T-helper 17 cell (primary cell): ENCODE data around the gene SOST. TPM values are rescaled to one million over a fixed set of nuclear protein-coding genes. Genes with fewer than 3 reads are reported as not detected.

Experiments
- ATAC-seq: fragments of 150-1000 bp; cut with Tn5 transposase; 2 replicates; pipeline ENCODE4 v1.10.0; 2021; ENCODE audit warnings: mild to moderate bottlenecking, moderate library complexity
- DNase-seq, 3 donors: peaks; one replicate each; pipeline versions ENCODE4 v3.0.0 to v3.0.0-alpha.2; 2020 to 2021
- H3K9me3 ChIP-seq: one replicate; pipeline ENCODE4 v1.7.0; 2013; ENCODE audit warnings: low read length, mild to moderate bottlenecking; ENCODE audit not compliant: control insufficient read depth, poor library complexity, severe bottlenecking
- H3K27ac Mint-ChIP-seq: one replicate; pipeline ENCODE4 v1.8.0; 2022; ENCODE audit warnings: mild to moderate bottlenecking, moderate library complexity, mixed read lengths
- H3K27me3 Mint-ChIP-seq: one replicate; pipeline ENCODE4 v1.8.0; 2022; ENCODE audit warnings: mixed read lengths
- H3K36me3 Mint-ChIP-seq: one replicate; pipeline ENCODE4 v1.8.0; 2022; ENCODE audit warnings: low read depth, mixed read lengths
- H3K4me1 Mint-ChIP-seq: one replicate; pipeline ENCODE4 v1.8.0; 2022; ENCODE audit warnings: mild to moderate bottlenecking, mixed read lengths
- H3K4me3 Mint-ChIP-seq: one replicate; pipeline ENCODE4 v1.8.0; 2022; ENCODE audit warnings: mild to moderate bottlenecking, moderate library complexity, mixed read lengths
- total RNA-seq, 4 donors: library from RNA in 2 of 4; stranded (reverse) in 2 of 4; gene quantifications; one replicate each; pipeline ENCODE4 v1.2.3 and lab custom pipeline; 2022 to 2026

The SOST gene
- total RNA-seq, 2 donors from 2014 or later, result not detected

DNA sequence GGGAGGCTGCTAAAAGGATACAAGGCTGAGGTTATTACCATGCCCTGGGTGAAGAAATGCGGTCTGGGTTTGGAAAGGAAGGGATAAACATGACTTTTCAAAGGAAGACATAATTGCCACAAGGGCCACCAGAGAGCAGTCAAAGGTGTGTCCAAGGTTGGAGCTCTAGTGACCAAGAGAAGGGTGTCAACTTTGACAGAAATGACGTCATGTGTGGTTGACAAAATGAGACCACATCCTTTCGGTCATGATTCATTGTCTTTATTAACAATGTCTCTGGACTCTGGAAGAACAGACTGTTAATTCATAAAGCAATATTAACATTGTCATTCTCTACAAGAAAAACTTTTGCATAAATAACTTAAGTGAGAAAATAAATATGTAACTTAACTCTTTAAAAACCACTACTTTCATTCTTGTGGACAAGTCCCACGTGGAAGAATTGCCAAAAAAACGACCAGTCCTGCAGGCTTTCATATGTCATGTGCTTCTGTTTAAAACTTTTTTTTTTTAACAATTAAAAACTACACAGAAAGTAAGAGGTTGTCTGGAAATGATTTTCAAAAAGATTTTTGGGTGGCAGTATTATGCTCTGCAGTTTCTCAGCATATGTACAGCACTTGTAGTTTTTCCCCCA is 5.0 kb downstream of the SOST start:
- no peaks in the 10 kb centered on the region for H3K9me3 ChIP-seq
- DNase-seq (no peak), ATAC-seq (no peak)
- H3K27ac Mint-ChIP-seq, result no peak overlapping the region
- peaks cover 81% of the 10 kb centered on the region for H3K27me3 Mint-ChIP-seq
- no peak overlapping the region for H3K4me3 Mint-ChIP-seq
- H3K4me1 Mint-ChIP-seq, result no peaks in the 10 kb centered on the region
- H3K36me3 Mint-ChIP-seq, result peaks cover 5% of the 10 kb centered on the region

DNA sequence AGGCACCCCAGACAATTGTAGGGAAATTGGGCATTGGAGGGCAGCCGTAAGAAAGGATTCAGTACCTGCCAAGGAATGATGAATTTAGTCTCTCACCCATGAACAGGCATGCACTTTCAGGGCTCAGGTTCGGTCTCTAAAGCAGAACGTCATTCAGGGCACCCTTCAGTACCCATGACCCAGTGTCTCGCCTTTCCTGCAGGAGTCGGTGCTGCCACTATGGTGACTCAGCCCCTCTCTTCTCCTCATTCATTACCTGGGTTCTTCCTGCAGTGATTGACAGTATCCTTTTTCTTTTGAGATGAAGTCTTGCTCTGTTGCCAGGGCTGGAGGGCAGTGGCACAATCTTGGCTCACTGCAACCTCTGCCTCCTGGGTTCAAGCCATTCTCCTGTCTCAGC is 8.4 kb downstream of the SOST start:
- Mint-ChIP-seq H3K4me1 (no peaks in the 10 kb centered on the region), H3K27me3 (peaks cover 81% of the 10 kb centered on the region), H3K4me3 (no peak overlapping the region), H3K27ac (no peak overlapping the region), H3K36me3 (peaks cover 5% of the 10 kb centered on the region)
- H3K9me3 ChIP-seq, result no peaks in the 10 kb centered on the region
- no peak for ATAC-seq
- DNase-seq, result no peak

GRCh38 chr17:43745541-43745940 is 13.1 kb downstream of the SOST start:
- peaks cover 83% of the 10 kb centered on the region for H3K27me3 Mint-ChIP-seq
- peaks cover 10% of the 10 kb centered on the region for H3K36me3 Mint-ChIP-seq
- no peak overlapping the region for H3K4me3 Mint-ChIP-seq
- ATAC-seq (no peak), DNase-seq (no peak)
- no peak overlapping the region for H3K27ac Mint-ChIP-seq
- no peaks in the 10 kb centered on the region for H3K9me3 ChIP-seq
- H3K4me1 Mint-ChIP-seq, result peaks cover 4% of the 10 kb centered on the region

DNA sequence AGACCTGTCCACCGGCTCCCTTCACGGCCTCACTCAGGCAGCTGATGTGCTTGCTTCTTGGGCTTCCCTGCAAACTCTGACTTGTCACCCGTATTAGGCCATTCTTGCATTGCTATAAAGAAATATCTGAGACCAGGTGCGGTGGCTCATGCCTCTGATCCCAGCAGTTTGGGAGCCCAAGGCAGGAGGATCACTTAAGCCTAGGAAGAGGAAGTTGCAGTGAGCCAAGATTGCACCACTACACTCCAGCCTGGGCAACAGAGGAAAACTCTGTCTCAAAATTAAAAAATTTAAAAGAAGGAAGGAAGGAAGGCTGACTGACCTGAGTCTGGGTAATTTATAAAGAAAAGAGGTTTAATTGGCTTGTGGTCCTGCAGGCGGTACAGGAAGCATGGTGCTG is 17.0 kb downstream of the SOST start:
- Mint-ChIP-seq H3K27ac (no peak overlapping the region), H3K4me1 (peaks cover 4% of the 10 kb centered on the region), H3K36me3 (peaks cover 10% of the 10 kb centered on the region), H3K4me3 (no peak overlapping the region), H3K27me3 (peaks cover 86% of the 10 kb centered on the region)
- H3K9me3 ChIP-seq, result no peaks in the 10 kb centered on the region
- DNase-seq, result no peak
- no peak for ATAC-seq

GRCh38 chr17:43740541-43740940 is 18.1 kb downstream of the SOST start:
- Mint-ChIP-seq H3K36me3 (peaks cover 10% of the 10 kb centered on the region), H3K4me3 (no peak overlapping the region), H3K27ac (no peak overlapping the region), H3K4me1 (peaks cover 4% of the 10 kb centered on the region), H3K27me3 (peaks cover 79% of the 10 kb centered on the region)
- H3K9me3 ChIP-seq, result no peaks in the 10 kb centered on the region
- ATAC-seq (no peak), DNase-seq (no peak)

- Mint-ChIP-seq H3K27ac (no peak overlapping the region), H3K4me1 (no peaks in the 10 kb centered on the region), H3K4me3 (no peak overlapping the region), H3K36me3 (peaks cover 5% of the 10 kb centered on the region), H3K27me3 (peaks cover 61% of the 10 kb centered on the region)
- DNase-seq (no peak), ATAC-seq (no peak)
- no peaks in the 10 kb centered on the region for H3K9me3 ChIP-seq
Measured at GRCh38 chr17:43737722-43738121, 20.9 kb downstream of the SOST start.

DNA sequence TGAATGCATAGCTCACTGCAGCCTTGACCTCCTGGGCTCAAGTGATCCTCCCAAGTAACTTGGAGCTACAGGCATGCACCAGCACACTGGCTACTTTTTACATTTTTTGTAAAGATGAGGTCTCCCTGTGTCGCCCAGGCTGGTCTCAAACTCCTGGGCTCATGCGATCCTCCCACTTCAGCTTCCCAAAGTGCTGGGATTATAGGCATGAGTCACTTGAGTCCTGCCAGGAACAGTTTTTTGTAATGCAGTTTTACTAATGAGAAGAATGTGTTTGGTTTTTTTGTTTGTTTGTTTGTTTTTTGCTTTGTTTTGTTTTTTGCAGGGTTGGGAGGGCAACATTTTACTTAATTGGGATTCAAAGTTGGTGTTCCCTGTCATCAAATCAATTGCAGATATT is 22.2 kb downstream of the SOST start:
- H3K36me3 Mint-ChIP-seq, result peaks cover 5% of the 10 kb centered on the region
- H3K4me1 Mint-ChIP-seq, result no peaks in the 10 kb centered on the region
- ATAC-seq (no peak), DNase-seq (no peak)
- peaks cover 54% of the 10 kb centered on the region for H3K27me3 Mint-ChIP-seq
- no peaks in the 10 kb centered on the region for H3K9me3 ChIP-seq
- H3K4me3 Mint-ChIP-seq, result no peak overlapping the region
- H3K27ac Mint-ChIP-seq, result no peak overlapping the region

DNA sequence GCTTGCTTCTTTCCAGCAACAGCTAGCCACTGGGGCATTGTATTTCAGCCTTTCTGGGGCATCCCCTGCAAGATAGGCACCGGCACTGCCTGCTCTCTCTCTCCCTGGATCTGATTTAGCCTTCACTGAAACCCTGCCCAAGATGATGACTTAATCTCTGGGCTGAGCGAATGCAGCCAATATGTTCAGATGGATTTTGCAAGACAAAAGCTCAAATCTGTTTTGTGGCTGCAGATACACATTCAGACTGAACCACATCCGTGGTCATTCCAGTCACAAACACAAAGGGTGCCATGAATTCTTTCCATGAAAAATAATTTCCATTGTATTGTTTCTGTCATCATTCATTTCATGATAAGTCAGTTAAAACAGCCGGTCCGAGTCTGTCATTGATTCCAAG is 24.2 kb downstream of the SOST start:
- H3K36me3 Mint-ChIP-seq, result peaks cover 4% of the 10 kb centered on the region
- H3K4me1 Mint-ChIP-seq, result no peaks in the 10 kb centered on the region
- ATAC-seq (no peak), DNase-seq (no peak)
- H3K27me3 Mint-ChIP-seq, result peaks cover 37% of the 10 kb centered on the region
- no peak overlapping the region for H3K4me3 Mint-ChIP-seq
- no peaks in the 10 kb centered on the region for H3K9me3 ChIP-seq
- no peak overlapping the region for H3K27ac Mint-ChIP-seq

DNA sequence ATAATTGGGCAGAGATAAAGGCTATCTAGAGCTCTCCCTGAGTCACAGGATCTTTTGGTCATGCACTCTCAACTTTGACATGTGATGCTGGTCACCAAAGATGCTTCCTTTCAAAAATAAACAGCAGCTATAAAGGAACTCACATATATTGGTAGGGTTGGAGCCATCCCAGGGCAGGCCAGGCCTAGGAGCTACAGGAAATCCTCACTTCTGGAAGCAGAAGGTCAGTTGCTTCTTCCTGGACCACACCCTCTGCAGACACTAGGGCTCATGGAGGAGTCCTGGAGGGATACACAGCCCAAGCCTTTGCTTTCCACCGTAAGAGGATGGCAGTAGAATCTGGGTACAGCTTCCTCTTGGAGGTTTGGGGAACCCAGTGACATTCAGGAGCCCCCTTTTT is 24.6 kb downstream of the SOST start:
- ATAC-seq, result no peak
- no peak for DNase-seq
- H3K27me3 Mint-ChIP-seq, result peaks cover 33% of the 10 kb centered on the region
- H3K4me1 Mint-ChIP-seq, result no peaks in the 10 kb centered on the region
- no peaks in the 10 kb centered on the region for H3K9me3 ChIP-seq
- H3K36me3 Mint-ChIP-seq, result peaks cover 4% of the 10 kb centered on the region
- H3K27ac Mint-ChIP-seq, result no peak overlapping the region
- no peak overlapping the region for H3K4me3 Mint-ChIP-seq

DNA sequence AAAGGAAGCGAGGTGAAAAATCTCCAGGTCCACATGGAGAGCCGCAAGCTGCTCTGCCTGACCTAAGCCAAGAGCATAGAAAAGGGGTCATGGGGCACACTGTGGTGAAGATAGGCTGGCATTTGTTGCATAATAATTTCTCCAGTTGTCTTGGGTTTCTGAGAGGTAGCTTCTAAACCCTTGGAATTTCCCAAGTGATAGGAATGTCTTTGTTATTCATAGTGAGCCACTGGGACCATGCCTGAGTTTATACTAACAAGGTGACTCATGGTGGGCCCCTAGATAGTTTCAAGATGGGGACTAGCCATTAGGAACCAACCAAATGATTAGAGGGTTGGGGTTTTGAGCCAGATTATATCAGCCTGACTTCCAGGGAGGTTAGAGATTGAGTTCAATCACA is 25.6 kb downstream of the SOST start:
- no peak overlapping the region for H3K4me3 Mint-ChIP-seq
- H3K27ac Mint-ChIP-seq, result no peak overlapping the region
- DNase-seq (no peak), ATAC-seq (no peak)
- peaks cover 25% of the 10 kb centered on the region for H3K27me3 Mint-ChIP-seq
- H3K9me3 ChIP-seq, result no peaks in the 10 kb centered on the region
- peaks cover 4% of the 10 kb centered on the region for H3K36me3 Mint-ChIP-seq
- H3K4me1 Mint-ChIP-seq, result no peaks in the 10 kb centered on the region

DNA sequence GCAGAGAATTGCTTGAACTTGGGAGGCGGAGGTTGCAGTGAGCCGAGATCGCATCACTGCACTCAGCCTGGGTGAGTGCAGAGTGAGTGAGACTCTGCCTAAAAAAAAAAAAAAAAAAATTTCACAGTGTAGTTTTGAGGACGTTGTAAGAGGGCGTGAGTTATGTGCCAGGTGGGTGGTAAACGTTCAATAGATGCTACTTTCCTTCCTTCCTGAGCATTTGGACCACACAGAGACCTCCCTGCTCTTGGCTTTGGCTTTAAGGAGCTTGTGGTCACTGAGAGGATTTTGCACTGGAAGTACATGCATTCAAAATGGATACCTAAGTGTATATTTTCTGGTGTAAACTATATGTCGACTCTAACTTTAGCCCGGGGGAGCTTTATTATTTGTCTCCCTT is 30.5 kb downstream of the SOST start:
- ATAC-seq (no peak), DNase-seq (no peak)
- H3K9me3 ChIP-seq, result no peaks in the 10 kb centered on the region
- Mint-ChIP-seq H3K4me3 (no peak overlapping the region), H3K4me1 (no peaks in the 10 kb centered on the region), H3K27me3 (no peaks in the 10 kb centered on the region), H3K36me3 (peaks cover 2% of the 10 kb centered on the region), H3K27ac (no peak overlapping the region)

DNA sequence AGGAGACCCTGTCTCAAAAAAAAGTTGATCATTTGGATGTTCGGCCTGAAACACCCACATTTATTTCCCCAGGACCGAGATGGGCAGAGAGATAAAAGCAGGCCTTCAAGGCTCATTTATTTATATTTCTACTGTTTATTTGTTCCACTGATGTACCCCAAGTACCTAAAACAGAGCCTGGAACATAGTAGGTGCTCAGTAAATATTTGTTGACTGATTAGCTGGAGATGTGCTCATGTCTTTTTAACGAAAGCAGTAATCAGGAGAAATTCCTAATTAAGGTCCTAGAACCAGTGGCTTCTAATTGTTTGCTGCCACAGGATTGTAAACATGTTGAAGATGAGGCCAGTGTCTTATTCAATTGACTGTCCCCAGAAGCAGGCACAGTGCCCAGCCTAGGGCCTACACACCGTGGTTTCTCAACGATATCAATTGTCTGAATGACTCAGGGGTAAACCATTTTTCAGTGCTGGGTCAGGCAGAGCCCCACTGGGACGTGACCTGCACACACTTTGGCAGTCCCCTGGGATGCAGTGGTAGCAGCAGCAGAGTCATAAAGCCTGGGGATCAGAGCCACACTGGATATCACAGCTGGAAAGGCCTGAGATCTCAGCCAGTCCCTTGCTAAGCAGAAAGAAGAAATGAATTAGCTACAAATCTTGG is 34.8 kb downstream of the SOST start:
- H3K4me3 Mint-ChIP-seq, result no peak overlapping the region
- H3K4me1 Mint-ChIP-seq, result peaks cover 9% of the 10 kb centered on the region
- no peak overlapping the region for H3K27ac Mint-ChIP-seq
- H3K36me3 Mint-ChIP-seq, result no peaks in the 10 kb centered on the region
- no peak for DNase-seq
- H3K9me3 ChIP-seq, result no peaks in the 10 kb centered on the region
- ATAC-seq, result no peak
- H3K27me3 Mint-ChIP-seq, result no peaks in the 10 kb centered on the region

- H3K27me3 Mint-ChIP-seq, result no peaks in the 10 kb centered on the region
- H3K4me3 Mint-ChIP-seq, result no peak overlapping the region
- no peak overlapping the region for H3K27ac Mint-ChIP-seq
- H3K36me3 Mint-ChIP-seq, result no peaks in the 10 kb centered on the region
- H3K9me3 ChIP-seq, result no peaks in the 10 kb centered on the region
- DNase-seq, result no peak
- ATAC-seq, result no peak
- H3K4me1 Mint-ChIP-seq, result peaks cover 9% of the 10 kb centered on the region
Measured at GRCh38 chr17:43722870-43723665, 35.5 kb downstream of the SOST start.
